Fibroblast of villous mesenchyme (primary cell): ENCODE results near the gene CIRBP. TPM values are rescaled to one million over a fixed set of nuclear protein-coding genes. Genes with fewer than 3 reads are reported as not detected.

Source experiments
- DNase-seq: peaks from one replicate; pipeline ENCODE4 v3.0.0-alpha.2; 2010; ENCODE audit warnings: low read depth
- H3K4me3 ChIP-seq: 2 replicates; pipeline ENCODE4 v1.5.1; 2011; ENCODE audit warnings: low read depth, mild to moderate bottlenecking, low read length
- total RNA-seq: library from RNA; depleted of rRNA; stranded (reverse); fragments of >200 nt; gene quantifications from 2 replicates; pipeline ENCODE4 v1.2.3, GENCODE V29; 2012
- TF ChIP-seq, protein P1 (sequence below): IDR thresholded peaks from 2 replicates; pipeline ENCODE4 v1.5.1; 2012; ENCODE audit warnings: low read depth, mild to moderate bottlenecking, low read length; ENCODE audit not compliant: insufficient read depth

Gene CIRBP
- total RNA-seq, 1 donor: 85.5 TPM

DNA sequence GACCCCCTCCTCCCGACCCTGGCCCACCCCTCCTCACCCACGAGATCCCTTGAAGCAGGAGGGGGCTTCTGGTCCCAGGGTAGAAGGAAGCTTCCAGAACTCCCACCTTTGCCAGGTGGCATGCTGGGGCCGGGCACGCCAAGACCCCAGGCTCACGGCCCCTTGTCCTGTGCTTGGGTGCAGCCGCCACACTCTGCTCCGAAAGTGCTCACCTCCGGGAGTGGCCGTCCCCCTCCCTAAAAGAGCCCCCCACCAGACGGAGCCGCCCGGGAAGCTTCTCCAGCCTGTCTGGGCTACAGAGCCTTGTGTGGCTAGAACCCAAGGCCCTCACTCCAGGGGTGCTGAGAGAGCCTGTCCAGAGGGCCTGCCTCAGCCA lies 14.8 kb downstream of the CIRBP start:
- H3K4me3 ChIP-seq: no peak overlapping the region
- no peak for DNase-seq
- TF ChIP-seq, protein P1, sequence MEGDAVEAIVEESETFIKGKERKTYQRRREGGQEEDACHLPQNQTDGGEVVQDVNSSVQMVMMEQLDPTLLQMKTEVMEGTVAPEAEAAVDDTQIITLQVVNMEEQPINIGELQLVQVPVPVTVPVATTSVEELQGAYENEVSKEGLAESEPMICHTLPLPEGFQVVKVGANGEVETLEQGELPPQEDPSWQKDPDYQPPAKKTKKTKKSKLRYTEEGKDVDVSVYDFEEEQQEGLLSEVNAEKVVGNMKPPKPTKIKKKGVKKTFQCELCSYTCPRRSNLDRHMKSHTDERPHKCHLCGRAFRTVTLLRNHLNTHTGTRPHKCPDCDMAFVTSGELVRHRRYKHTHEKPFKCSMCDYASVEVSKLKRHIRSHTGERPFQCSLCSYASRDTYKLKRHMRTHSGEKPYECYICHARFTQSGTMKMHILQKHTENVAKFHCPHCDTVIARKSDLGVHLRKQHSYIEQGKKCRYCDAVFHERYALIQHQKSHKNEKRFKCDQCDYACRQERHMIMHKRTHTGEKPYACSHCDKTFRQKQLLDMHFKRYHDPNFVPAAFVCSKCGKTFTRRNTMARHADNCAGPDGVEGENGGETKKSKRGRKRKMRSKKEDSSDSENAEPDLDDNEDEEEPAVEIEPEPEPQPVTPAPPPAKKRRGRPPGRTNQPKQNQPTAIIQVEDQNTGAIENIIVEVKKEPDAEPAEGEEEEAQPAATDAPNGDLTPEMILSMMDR: no peak

DNA sequence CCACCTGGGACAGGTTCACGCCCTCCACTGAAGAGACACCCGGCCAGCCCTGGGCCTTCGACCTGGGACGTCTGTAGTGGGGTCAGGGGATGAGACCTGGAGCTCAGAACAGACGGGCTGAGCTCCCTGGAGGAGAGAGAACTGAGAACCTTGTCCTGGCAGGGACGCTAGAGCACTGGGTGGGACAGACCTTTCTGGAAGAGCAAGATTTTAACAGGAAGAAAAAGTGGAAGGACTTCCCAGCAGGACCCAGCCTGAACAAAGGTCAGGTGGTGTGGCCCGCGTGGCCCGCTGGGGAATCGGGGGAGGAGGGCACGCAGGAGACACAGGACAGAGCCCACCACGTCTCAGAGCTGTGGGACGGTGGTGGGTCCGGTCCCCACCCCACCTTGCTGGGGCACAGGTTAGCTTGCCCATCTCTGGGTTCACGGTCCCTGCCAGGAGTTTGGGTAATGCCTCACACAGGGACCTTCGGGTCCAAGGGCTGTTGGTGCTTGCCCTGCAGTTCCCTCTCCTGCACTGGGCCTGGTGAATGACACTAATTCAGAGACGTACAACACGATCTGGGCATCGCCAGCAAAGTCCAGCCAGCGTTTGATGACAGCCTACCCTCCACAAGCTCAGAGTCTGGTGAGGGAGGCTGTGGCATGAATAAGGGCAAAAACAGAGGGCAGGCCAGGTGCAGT lies 15.3 kb downstream of the CIRBP start:
- no peak for DNase-seq
- no peak overlapping the region for H3K4me3 ChIP-seq
- TF ChIP-seq, protein P1: no peak

DNA sequence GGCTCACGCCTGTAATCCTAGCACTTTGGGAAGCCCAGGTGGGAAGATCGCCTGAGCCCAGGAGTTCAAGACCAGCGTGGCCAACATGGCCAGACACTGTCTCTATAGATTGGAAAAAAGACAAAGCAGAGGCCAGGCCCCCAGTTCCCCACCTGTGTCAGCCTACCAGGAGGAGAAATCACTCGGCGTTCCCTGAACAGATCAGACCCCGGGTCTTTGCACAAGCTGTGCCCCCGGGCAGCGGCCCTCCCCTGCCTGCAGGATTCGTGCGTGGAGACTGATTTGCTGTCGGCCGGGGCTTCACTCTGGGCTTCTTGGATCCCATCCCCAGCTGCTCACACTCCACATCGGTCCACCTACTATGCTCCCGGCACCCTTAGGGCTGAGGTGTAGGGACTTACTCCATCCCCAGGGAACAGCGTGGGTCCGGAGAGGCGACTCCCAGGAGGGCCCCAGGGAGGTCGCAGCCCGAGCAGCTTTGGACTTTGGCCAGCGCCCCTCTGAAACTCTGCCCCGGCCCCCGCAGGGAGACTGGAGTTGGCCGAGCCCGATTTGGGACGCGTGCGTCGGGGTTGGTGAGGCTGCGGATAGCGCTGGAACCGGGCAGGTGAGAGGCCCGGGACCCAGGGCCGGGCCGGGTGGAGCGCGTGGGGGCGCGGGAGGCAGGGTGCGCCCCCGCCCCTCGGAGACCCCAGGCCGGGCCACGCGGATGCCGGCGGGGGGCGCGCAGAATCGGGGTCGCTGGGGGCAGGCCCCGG lies 16.0 kb downstream of the CIRBP start:
- no peak for DNase-seq
- H3K4me3 ChIP-seq: no peak overlapping the region
- TF ChIP-seq, protein P1: no peak

DNA sequence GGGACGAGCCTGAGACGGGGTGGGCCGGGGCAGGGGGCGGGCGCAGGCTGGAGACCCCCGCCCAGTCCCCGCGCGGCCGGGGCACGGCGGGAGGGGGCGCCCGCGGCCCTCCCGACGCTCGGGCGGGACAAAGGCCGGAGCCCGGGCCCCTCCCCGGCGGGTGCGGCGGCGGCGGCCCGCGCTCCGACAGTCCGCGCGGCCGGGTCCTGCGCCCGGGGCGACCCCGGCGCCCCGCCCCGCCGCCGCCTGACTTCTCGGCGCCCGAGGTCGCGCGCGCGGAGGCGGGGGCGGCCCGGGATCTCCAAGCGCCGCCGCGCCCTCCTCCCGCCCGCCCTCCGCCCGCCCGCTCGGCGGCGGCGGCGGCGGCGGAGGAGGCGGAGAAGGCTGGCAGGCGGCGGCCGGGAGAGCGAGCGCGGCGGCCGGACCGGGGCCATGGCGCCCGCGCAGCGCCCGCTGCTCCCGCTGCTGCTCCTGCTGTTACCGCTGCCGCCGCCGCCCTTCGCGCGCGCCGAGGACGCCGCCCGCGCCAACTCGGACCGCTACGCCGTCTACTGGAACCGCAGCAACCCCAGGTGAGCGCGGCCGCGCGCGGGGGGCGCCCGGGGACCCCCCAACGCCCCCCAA lies 16.7 kb downstream of the CIRBP start, which contains the start of gene EFNA2:
EFNA2 (plus strand) TSS at position 137 of the 624 bp plus-strand sequence; CDS start at position 433, 296 bp downstream.
- TF ChIP-seq, protein P1: no peak
- no peak for DNase-seq
- no peak within 1 kb of the TSS for H3K4me3 ChIP-seq

DNA sequence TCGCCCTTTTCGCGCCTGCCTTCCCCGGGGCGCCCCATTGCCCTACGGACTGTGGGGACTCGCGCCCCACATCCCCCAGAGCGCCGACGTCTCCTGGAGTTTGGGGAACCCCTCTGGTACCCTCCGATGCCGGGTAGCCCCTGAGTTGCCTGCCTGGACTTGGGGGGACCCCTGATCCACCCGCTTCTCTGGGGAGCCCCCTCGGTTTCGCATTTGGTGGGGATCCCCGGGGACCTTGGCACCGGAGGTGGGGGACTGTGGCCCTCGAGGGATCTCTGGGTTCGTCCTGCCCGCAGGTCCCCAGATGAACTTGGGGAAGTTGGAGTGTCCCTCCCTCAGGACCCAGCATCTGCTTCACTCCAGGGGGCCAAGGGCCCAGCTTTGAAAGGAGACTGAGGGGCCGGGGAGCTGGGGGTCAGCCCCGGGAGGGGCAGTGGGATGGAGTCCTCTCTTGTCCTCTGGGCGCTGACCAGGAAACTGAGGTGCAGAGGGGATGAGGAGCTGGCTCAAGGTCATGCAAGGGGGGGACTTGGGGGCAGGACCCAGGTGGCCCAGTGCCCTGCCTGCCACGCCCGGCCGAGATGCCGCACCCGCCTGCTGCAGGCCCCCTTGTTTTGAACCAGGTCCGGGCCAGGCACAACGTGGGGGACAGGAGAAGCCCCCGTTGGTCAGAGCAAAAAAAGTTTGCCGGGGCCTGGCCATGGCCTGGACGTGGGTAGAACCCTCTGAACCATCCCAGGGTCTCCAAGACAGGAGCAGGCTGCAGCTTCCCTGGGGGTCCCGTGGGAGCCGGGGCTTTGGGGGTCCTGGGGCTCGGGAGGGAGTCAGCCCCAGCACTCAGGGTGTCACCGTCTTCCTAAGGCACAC lies 17.6 kb downstream of the CIRBP start:
- H3K4me3 ChIP-seq: no peak overlapping the region
- DNase-seq: no peak
- TF ChIP-seq, protein P1: no peak

DNA sequence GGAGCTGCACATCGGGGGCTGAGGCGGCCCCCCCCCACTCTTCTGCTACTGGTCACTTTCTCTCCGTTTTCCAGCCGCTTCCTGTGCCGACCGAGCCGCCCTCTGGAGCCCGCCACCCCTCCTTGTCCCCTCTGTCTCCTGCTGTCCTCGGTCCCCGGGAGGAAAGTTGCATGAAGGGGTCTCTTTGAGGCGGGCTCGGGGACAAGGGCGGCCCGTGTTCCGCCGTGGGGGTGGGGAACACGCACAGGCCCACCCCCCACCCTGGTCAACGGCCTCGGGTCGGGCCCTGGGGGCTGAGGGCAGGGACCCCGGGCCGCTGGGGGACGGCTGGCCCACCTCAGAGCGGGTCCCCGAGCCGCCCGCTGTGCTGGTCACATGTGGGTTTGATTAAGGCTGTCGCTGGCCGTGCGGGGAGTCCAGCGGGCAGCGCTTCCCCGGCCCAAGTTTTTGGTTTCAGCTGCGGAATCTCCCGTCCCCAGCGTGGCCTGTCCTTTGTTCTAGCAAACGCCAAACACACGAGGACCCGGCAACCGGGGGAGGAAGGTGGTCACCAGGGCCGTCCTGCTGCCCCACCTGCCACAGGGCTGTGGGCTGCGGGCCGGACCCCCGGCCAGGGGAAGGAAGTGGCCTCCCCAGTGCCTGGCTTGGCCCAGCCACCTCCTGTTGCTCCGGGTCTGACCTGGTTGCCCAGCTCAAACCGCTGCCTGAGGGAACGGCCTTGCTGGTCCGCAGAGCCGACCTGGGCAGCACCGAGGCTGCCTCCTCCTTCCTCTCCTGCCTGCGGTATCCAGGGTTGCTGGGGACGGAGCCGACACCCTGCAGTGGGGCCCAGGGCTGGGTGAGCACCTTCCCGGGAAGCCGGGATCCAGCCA lies 18.5 kb downstream of the CIRBP start:
- DNase-seq: no peak
- TF ChIP-seq, protein P1: no peak

More for the DNA sequence above, 18.5 kb downstream of the CIRBP start:
- H3K4me3 ChIP-seq: no peak overlapping the region
